Measurements from ENCODE around the gene ITM2C.

The ITM2C gene

GRCh38 chr2:230870544-230871360, 6.0 kb downstream of the ITM2C start:
- TF ChIP-seq CTCF (IDR thresholded peaks at IDR 0.05; ENCODE audit: low read length) (no peak), EZH2 (IDR thresholded peaks at IDR 0.05; ENCODE audit: borderline replicate concordance, low read length) (no peak)
- Histone ChIP-seq H2AFZ (ENCODE audit: low read length) (no peak overlapping the region), H3K9me2 (ENCODE audit: low read depth, low read length) (no peaks in the 10 kb centered on the region), H4K20me1 (ENCODE audit: insufficient read depth, low read length) (no peaks in the 10 kb centered on the region), H3F3A (ENCODE audit: insufficient read depth, low read length) (0 out of 2 replicates have a peak, but pooled peaks cover 6% of the 10 kb centered on the region), H3K27me3 (ENCODE audit: insufficient read depth, low read length) (no peaks in the 10 kb centered on the region), H3K4me1 (ENCODE audit: insufficient read depth, low read length, severe bottlenecking) (peaks cover 12% of the 10 kb centered on the region), H3K27ac (ENCODE audit: low read depth, low read length, poor library complexity, severe bottlenecking) (no peak overlapping the region), H3K4me2 (ENCODE audit: low read length) (no peak overlapping the region), H3K9ac (ENCODE audit: low read length) (no peak overlapping the region), H3K36me3 (ENCODE audit: insufficient read depth, low read length) (no peaks in the 10 kb centered on the region), H3K4me3 (ENCODE audit: low read depth, low read length, poor library complexity, severe bottlenecking) (no peak overlapping the region), H3K79me2 (ENCODE audit: insufficient read depth, low read length) (no peaks in the 10 kb centered on the region), H3K9me3 (ENCODE audit: low read length) (no peaks in the 10 kb centered on the region)

- no peaks in the 10 kb centered on the region for H3K9me2 ChIP-seq (ENCODE audit: low read depth, low read length)
- no peak overlapping the region for H3K4me3 ChIP-seq (ENCODE audit: low read depth, low read length, poor library complexity, severe bottlenecking)
- no peaks in the 10 kb centered on the region for H4K20me1 ChIP-seq (ENCODE audit: insufficient read depth, low read length)
- peaks cover 12% of the 10 kb centered on the region for H3K4me1 ChIP-seq (ENCODE audit: insufficient read depth, low read length, severe bottlenecking)
- no peaks in the 10 kb centered on the region for H3K36me3 ChIP-seq (ENCODE audit: insufficient read depth, low read length)
- no peaks in the 10 kb centered on the region for H3K79me2 ChIP-seq (ENCODE audit: insufficient read depth, low read length)
- H3K4me2 ChIP-seq (ENCODE audit: low read length): no peak overlapping the region
- 0 out of 2 replicates have a peak, but pooled peaks cover 6% of the 10 kb centered on the region for H3F3A ChIP-seq (ENCODE audit: insufficient read depth, low read length)
- no peak for TF ChIP-seq EZH2 (IDR thresholded peaks at IDR 0.05; ENCODE audit: borderline replicate concordance, low read length)
- no peak for TF ChIP-seq CTCF (IDR thresholded peaks at IDR 0.05; ENCODE audit: low read length)
- H3K27ac ChIP-seq (ENCODE audit: low read depth, low read length, poor library complexity, severe bottlenecking): no peak overlapping the region
- no peaks in the 10 kb centered on the region for H3K27me3 ChIP-seq (ENCODE audit: insufficient read depth, low read length)
- H2AFZ ChIP-seq (ENCODE audit: low read length): no peak overlapping the region
- no peaks in the 10 kb centered on the region for H3K9me3 ChIP-seq (ENCODE audit: low read length)
- H3K9ac ChIP-seq (ENCODE audit: low read length): no peak overlapping the region
Observed at GRCh38 chr2:230871361-230872150, 6.8 kb downstream of the ITM2C start.

DNA sequence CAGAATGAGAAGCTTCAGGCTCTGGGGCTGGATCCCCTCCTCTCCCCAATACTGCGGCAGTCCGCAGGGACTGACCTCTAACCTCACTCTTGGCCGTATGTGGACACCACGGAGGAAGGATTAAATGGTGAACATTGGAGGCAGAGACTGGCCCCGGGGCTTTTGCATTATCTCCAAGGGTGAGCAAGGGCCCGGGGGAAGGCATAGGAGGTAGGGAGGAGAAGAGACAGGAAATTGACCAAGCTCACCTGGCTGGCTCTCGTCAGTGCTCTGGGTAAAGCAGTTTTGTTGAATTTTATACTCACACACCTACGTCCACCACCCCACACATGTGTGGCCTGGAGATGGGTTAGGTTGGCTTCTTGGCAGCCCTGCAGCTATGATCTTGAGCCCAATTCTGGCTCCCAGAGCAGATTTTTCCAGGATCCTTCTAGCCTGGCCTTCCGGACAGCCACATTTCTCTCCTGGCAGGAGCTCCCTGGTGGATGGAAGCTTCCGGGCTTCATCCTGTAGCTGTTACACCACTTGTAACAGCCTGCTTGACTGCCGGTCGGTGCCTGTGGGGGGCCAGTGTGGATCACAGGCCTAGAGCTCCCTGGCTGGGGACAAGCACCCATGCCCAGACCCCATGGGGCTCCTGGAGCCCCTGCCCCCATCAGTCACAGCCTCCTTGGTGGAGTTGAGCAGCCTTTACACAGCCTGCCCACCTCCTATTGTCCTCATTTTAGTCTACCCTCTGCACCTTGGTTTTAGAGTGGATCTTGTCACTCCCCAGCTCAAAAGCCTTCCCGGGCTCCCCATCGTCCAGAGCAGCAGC, 7.6 kb downstream of the ITM2C start:
- no peak for TF ChIP-seq CTCF (IDR thresholded peaks at IDR 0.05; ENCODE audit: low read length)
- Histone ChIP-seq H3K36me3 (ENCODE audit: insufficient read depth, low read length) (no peaks in the 10 kb centered on the region), H3K9me2 (ENCODE audit: low read depth, low read length) (no peaks in the 10 kb centered on the region), H3K79me2 (ENCODE audit: insufficient read depth, low read length) (no peaks in the 10 kb centered on the region), H3K27me3 (ENCODE audit: insufficient read depth, low read length) (no peaks in the 10 kb centered on the region), H3F3A (ENCODE audit: insufficient read depth, low read length) (no peaks in the 10 kb centered on the region), H4K20me1 (ENCODE audit: insufficient read depth, low read length) (no peaks in the 10 kb centered on the region), H3K4me2 (ENCODE audit: low read length) (no peak overlapping the region), H3K4me3 (ENCODE audit: low read depth, low read length, poor library complexity, severe bottlenecking) (no peak overlapping the region), H3K4me1 (ENCODE audit: insufficient read depth, low read length, severe bottlenecking) (peaks cover 11% of the 10 kb centered on the region), H3K9me3 (ENCODE audit: low read length) (no peaks in the 10 kb centered on the region), H3K9ac (ENCODE audit: low read length) (no peak overlapping the region), H2AFZ (ENCODE audit: low read length) (no peak overlapping the region), H3K27ac (ENCODE audit: low read depth, low read length, poor library complexity, severe bottlenecking) (no peak overlapping the region)

All from OCI-LY1 (cell line).